SK-N-SH treated with all-trans-retinoic acid at 6 μM for 48 hours (cell line): ENCODE data around the gene KNDC1.

Experiments
- ATAC-seq: fragments of 200-7000 bp; cut with Tn5 transposase; 3 replicates; pipeline ENCODE4 v1.9.1; 2020; ENCODE audit warnings: mild to moderate bottlenecking, moderate library complexity
- ARNTL ChIP-seq: fragments of 450-650 bp; formaldehyde crosslinking; IDR thresholded peaks from 2 replicates; pipeline ENCODE4 v1.5.0; 2020; ENCODE audit warnings: low read depth, mild to moderate bottlenecking, moderate library complexity, borderline replicate concordance
- BACH2 ChIP-seq: fragments of 250-450 bp; sonication (Bioruptor Pico); IDR thresholded peaks from 2 replicates; pipeline ENCODE4 v1.9.0; 2021; ENCODE audit warnings: mild to moderate bottlenecking, borderline replicate concordance
- CSDC2 ChIP-seq: fragments of 250-450 bp; sonication (Bioruptor Pico); IDR thresholded peaks from 2 replicates; pipeline ENCODE4 v1.5.0; 2020; ENCODE audit warnings: mild to moderate bottlenecking, moderate library complexity
- ESRRG ChIP-seq: fragments of 250-450 bp; sonication (Bioruptor Pico); IDR thresholded peaks from 2 replicates; pipeline ENCODE4 v1.6.1; 2021; ENCODE audit warnings: mild to moderate bottlenecking
- GLIS3 ChIP-seq: fragments of 250-450 bp; sonication (Bioruptor Pico); IDR thresholded peaks from 2 replicates; pipeline ENCODE4 v1.5.0; 2020; ENCODE audit warnings: mild to moderate bottlenecking, moderate library complexity
- ISL1 ChIP-seq: fragments of 250-450 bp; sonication (Bioruptor Pico); IDR thresholded peaks from 2 replicates; pipeline ENCODE4 v2.1.2; 2022; ENCODE audit warnings: mild to moderate bottlenecking, moderate library complexity
- PPARA ChIP-seq: fragments of 250-450 bp; sonication (Bioruptor Pico); IDR thresholded peaks from 2 replicates; pipeline ENCODE4 v1.5.0; 2020; ENCODE audit warnings: mild to moderate bottlenecking, borderline replicate concordance
- RARB ChIP-seq: fragments of 250-450 bp; sonication (Bioruptor Pico); IDR thresholded peaks from 2 replicates; pipeline ENCODE4 v1.8.0; 2021; ENCODE audit warnings: mild to moderate bottlenecking, moderate library complexity
- SNAI2 ChIP-seq: fragments of 250-450 bp; sonication (Bioruptor Pico); IDR thresholded peaks from 2 replicates; pipeline ENCODE4 v1.5.0; 2020; ENCODE audit warnings: mild to moderate bottlenecking, moderate library complexity
- TCF4 ChIP-seq: fragments of 250-450 bp; sonication (Bioruptor Pico); IDR thresholded peaks from 2 replicates; pipeline ENCODE4 v1.8.0; 2021; ENCODE audit warnings: mild to moderate bottlenecking, moderate library complexity, borderline replicate concordance
- TOX ChIP-seq: fragments of 250-450 bp; sonication (Bioruptor Pico); IDR thresholded peaks from 2 replicates; pipeline ENCODE4 v1.8.0; 2021; ENCODE audit warnings: mild to moderate bottlenecking, moderate library complexity, borderline replicate concordance
- ZC3H10 ChIP-seq: fragments of 250-450 bp; sonication (Bioruptor Pico); IDR thresholded peaks from 2 replicates; pipeline ENCODE4 v1.5.1; 2021; ENCODE audit warnings: mild to moderate bottlenecking, moderate library complexity
- ZFP30 ChIP-seq: fragments of 450-650 bp; formaldehyde crosslinking; IDR thresholded peaks from 2 replicates; pipeline ENCODE4 v1.5.0; 2022; ENCODE audit warnings: mild to moderate bottlenecking, moderate library complexity
- ZNF565 ChIP-seq: fragments of 450-650 bp; formaldehyde crosslinking; conservative IDR thresholded peaks from 2 replicates; pipeline ENCODE4 v1.5.0; 2020; ENCODE audit warnings: low read depth, mild to moderate bottlenecking, moderate library complexity
- ZNF70 ChIP-seq: fragments of 450-650 bp; formaldehyde crosslinking; IDR thresholded peaks from 2 replicates; pipeline ENCODE4 v1.5.0; 2020; ENCODE audit warnings: mild to moderate bottlenecking, moderate library complexity
- ZNF8 ChIP-seq: fragments of 450-650 bp; formaldehyde crosslinking; IDR thresholded peaks from 2 replicates; pipeline ENCODE4 v1.5.0; 2020; ENCODE audit warnings: mild to moderate bottlenecking, moderate library complexity
- TF ChIP-seq, protein P1 (sequence below): fragments of 250-450 bp; sonication (Bioruptor Pico); IDR thresholded peaks from 2 replicates; pipeline ENCODE4 v1.5.1; 2020; ENCODE audit warnings: low read depth, mild to moderate bottlenecking, moderate library complexity
- TF ChIP-seq, protein P2 (sequence below): fragments of 250-450 bp; sonication (Bioruptor Pico); IDR thresholded peaks from 2 replicates; pipeline ENCODE4 v1.5.0; 2020; ENCODE audit warnings: mild to moderate bottlenecking, moderate library complexity
- TF ChIP-seq, protein P3 (sequence below): fragments of 250-450 bp; sonication (Bioruptor Pico); IDR thresholded peaks from 2 replicates; pipeline ENCODE4 v1.8.0; 2020; ENCODE audit warnings: mild to moderate bottlenecking, moderate library complexity, borderline replicate concordance
- TF ChIP-seq, protein P4 (sequence below): fragments of 250-450 bp; sonication (Bioruptor Pico); IDR thresholded peaks from 2 replicates; pipeline ENCODE4 v1.5.1; 2021; ENCODE audit warnings: mild to moderate bottlenecking, moderate library complexity

The KNDC1 gene

DNA sequence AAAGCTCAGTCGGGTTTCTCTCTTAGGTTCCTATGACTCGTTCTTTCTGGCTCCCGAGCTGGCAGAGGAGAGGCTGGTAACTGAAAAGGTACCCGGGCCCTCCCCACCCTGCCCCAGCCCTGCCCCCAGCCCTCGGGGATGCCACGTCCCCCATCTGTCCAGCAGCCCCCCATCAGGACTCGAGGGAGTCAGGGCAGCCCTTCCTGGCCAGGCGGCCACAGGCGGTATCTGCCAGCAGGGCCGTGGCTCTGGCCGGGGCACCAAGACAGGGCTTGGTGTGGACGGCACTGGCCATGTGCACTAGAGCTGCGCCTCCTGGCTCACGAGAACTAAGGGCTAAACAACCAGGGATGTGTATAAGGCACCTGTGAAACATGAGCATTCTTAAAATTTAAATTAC is 29.7 kb downstream of the KNDC1 start:
- ATAC-seq: no peak; the same call in 2 of the 3 replicates
- TF ChIP-seq ESRRG (CRISPR knock-in tag): no peak

DNA sequence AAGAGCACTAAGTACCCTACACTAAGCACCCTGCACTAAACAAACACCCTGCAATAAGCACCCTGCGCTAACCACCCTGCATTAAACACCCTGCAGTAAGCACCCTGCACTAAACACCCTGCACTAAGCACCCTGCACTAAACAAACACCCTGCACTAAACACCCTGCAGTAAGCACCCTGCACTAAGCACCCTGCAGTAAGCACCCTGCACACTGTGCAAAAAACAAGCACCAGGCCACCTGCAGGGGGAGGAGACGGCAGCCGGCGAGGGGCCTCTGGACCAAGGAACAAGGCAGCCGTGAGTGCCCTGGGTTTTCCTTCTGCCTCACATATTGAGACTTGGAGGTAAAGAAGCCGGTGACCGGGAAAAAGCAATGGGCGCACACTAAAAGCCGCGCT is 30.2 kb downstream of the KNDC1 start:
- TF ChIP-seq ZFP30 (CRISPR knock-in tag): no peak
- TF ChIP-seq ZNF565 (CRISPR knock-in tag): no peak
- TF ChIP-seq ZC3H10 (CRISPR knock-in tag): no peak
- no peak for TF ChIP-seq GLIS3
- TF ChIP-seq ESRRG (CRISPR knock-in tag): no peak
- TF ChIP-seq, protein P1, sequence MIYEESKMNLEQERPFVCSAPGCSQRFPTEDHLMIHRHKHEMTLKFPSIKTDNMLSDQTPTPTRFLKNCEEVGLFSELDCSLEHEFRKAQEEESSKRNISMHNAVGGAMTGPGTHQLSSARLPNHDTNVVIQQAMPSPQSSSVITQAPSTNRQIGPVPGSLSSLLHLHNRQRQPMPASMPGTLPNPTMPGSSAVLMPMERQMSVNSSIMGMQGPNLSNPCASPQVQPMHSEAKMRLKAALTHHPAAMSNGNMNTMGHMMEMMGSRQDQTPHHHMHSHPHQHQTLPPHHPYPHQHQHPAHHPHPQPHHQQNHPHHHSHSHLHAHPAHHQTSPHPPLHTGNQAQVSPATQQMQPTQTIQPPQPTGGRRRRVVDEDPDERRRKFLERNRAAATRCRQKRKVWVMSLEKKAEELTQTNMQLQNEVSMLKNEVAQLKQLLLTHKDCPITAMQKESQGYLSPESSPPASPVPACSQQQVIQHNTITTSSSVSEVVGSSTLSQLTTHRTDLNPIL: no peak
- TF ChIP-seq ZNF70 (CRISPR knock-in tag): no peak
- TF ChIP-seq TOX (CRISPR knock-in tag): no peak
- no peak for TF ChIP-seq SNAI2 (CRISPR knock-in tag)
- no peak for TF ChIP-seq BACH2 (CRISPR knock-in tag)
- TF ChIP-seq, protein P2, sequence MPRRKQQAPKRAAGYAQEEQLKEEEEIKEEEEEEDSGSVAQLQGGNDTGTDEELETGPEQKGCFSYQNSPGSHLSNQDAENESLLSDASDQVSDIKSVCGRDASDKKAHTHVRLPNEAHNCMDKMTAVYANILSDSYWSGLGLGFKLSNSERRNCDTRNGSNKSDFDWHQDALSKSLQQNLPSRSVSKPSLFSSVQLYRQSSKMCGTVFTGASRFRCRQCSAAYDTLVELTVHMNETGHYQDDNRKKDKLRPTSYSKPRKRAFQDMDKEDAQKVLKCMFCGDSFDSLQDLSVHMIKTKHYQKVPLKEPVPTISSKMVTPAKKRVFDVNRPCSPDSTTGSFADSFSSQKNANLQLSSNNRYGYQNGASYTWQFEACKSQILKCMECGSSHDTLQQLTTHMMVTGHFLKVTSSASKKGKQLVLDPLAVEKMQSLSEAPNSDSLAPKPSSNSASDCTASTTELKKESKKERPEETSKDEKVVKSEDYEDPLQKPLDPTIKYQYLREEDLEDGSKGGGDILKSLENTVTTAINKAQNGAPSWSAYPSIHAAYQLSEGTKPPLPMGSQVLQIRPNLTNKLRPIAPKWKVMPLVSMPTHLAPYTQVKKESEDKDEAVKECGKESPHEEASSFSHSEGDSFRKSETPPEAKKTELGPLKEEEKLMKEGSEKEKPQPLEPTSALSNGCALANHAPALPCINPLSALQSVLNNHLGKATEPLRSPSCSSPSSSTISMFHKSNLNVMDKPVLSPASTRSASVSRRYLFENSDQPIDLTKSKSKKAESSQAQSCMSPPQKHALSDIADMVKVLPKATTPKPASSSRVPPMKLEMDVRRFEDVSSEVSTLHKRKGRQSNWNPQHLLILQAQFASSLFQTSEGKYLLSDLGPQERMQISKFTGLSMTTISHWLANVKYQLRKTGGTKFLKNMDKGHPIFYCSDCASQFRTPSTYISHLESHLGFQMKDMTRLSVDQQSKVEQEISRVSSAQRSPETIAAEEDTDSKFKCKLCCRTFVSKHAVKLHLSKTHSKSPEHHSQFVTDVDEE: no peak
- no peak for TF ChIP-seq ARNTL
- no peak for TF ChIP-seq CSDC2
- ATAC-seq: no peak

DNA sequence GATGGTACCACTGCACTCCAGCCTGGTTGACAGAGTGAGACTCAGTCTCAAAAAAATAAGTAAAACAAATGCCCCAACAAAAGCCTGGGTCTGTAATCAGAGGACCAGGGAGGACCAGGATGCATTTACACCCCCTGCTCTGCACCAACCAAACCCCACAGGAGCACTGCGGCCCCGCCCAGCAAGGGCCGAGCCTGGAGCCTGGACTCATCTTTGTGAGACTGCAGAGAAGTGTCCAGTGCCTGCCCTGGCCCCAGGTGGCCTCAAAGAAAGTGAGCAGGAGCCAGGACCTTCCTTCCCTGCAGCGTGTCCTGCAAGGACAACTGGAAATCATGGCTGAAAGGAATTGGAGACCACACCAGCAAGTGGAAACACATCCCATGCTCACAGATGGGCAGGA is 31.6 kb downstream of the KNDC1 start:
- TF ChIP-seq, protein P3, sequence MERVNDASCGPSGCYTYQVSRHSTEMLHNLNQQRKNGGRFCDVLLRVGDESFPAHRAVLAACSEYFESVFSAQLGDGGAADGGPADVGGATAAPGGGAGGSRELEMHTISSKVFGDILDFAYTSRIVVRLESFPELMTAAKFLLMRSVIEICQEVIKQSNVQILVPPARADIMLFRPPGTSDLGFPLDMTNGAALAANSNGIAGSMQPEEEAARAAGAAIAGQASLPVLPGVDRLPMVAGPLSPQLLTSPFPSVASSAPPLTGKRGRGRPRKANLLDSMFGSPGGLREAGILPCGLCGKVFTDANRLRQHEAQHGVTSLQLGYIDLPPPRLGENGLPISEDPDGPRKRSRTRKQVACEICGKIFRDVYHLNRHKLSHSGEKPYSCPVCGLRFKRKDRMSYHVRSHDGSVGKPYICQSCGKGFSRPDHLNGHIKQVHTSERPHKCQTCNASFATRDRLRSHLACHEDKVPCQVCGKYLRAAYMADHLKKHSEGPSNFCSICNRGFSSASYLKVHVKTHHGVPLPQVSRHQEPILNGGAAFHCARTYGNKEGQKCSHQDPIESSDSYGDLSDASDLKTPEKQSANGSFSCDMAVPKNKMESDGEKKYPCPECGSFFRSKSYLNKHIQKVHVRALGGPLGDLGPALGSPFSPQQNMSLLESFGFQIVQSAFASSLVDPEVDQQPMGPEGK (CRISPR knock-in tag): no peak
- TF ChIP-seq ZFP30 (CRISPR knock-in tag) (no peak), CSDC2 (no peak), GLIS3 (no peak), TCF4 (no peak), RARB (no peak)
- TF ChIP-seq, protein P4, sequence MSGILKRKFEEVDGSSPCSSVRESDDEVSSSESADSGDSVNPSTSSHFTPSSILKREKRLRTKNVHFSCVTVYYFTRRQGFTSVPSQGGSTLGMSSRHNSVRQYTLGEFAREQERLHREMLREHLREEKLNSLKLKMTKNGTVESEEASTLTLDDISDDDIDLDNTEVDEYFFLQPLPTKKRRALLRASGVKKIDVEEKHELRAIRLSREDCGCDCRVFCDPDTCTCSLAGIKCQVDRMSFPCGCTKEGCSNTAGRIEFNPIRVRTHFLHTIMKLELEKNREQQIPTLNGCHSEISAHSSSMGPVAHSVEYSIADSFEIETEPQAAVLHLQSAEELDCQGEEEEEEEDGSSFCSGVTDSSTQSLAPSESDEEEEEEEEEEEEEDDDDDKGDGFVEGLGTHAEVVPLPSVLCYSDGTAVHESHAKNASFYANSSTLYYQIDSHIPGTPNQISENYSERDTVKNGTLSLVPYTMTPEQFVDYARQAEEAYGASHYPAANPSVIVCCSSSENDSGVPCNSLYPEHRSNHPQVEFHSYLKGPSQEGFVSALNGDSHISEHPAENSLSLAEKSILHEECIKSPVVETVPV (CRISPR knock-in tag): no peak
- no peak for ATAC-seq

DNA sequence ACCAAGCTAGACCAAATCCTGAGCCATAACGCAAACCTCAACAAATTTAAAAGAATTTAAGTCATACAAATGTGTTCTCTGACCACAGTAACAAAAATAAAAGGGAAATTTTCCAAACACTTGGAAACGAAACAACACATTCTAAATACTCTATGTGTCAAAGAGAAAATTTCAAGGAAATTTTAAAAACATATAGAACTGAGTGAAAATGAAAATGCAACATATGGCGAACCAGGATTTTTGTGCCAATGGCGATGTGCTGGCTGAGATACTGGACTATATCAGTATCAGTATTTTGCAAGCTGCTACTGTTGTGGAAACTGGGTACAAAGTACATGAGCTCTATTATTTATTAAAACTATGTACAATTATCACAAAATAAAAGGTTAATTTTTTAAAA is 34.1 kb downstream of the KNDC1 start:
- ATAC-seq: no peak
- no peak for TF ChIP-seq ZNF70 (CRISPR knock-in tag)
- no peak for TF ChIP-seq ZNF8
- TF ChIP-seq ZFP30 (CRISPR knock-in tag): no peak
- no peak for TF ChIP-seq BACH2 (CRISPR knock-in tag)
- TF ChIP-seq PPARA (CRISPR knock-in tag): no peak
- TF ChIP-seq, protein P4 (CRISPR knock-in tag): no peak
- no peak for TF ChIP-seq ARNTL
- TF ChIP-seq ESRRG (CRISPR knock-in tag): no peak
- TF ChIP-seq, protein P3 (CRISPR knock-in tag): no peak
- TF ChIP-seq, protein P2: no peak
- TF ChIP-seq TCF4: no peak
- no peak for TF ChIP-seq ZC3H10 (CRISPR knock-in tag)
- no peak for TF ChIP-seq GLIS3
- no peak for TF ChIP-seq ZNF565 (CRISPR knock-in tag)
- no peak for TF ChIP-seq ISL1
- TF ChIP-seq, protein P1: no peak
